NCI-H146 (cell line): ENCODE results near the gene ZFR2.
A peak's percentile ranks its signal among the peaks of the same experiment; 100 is the strongest.

Source experiments
- DNase-seq: peaks from one replicate; lab custom pipeline; 2025; lab: John Stamatoyannopoulos, UW

The ZFR2 gene

DNA sequence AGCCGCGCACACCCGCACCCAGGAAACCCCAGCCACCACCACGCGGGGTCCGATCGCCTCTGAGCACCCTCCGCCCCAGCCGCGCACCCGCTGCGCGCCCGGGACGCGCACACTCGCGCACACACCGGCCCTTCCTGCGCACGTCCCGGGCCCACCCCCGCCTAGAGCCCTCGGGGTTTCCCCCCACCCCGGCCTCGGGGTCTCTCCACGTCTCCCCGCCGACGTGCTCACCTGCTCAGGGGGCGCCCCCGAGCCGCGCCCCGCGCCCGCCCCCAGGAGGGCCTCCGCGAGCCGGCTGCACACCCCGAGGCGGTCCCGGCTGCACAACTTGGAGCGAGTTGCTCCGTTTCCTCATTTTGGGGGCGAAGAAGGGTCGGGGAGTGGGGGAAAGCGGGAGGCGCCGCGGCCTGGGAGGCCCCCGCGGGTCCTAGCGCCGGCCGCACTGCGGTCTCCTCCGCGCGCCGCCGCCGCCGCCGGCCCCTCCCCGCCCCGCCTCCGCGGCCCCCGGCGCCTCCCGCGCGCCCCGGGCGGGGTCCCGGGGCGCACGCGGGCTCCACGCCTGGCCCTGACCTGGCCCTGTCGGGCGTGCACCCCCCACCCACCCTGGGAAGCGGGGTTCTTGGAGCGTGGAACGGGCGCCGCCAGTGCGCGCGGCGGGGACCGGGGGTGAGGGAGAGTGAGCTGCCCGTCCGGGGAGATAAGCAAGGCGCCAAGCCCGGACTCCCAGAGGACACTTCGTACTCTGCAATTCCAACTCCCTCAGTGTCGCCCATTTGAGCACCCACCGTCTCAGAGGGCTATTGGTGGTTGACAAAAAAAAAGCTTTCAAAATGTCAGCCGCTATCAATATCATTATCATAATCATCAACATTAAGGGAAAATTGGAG, 82.7 kb downstream of the ZFR2 start, which contains the start of gene MATK:
MATK (minus strand) TSS at position 444 of the 887 bp plus-strand sequence. CDS start 1,246 bp downstream, outside the sequence.
- DNase-seq = no peak

- peak; percentile 45 for DNase-seq
These were observed 83.3 kb downstream of the ZFR2 start for GRCh38 chr19:3785451-3785937.

GRCh38 chr19:3784607-3785450, 84.0 kb downstream of the ZFR2 start:
- no peak for DNase-seq

DNA sequence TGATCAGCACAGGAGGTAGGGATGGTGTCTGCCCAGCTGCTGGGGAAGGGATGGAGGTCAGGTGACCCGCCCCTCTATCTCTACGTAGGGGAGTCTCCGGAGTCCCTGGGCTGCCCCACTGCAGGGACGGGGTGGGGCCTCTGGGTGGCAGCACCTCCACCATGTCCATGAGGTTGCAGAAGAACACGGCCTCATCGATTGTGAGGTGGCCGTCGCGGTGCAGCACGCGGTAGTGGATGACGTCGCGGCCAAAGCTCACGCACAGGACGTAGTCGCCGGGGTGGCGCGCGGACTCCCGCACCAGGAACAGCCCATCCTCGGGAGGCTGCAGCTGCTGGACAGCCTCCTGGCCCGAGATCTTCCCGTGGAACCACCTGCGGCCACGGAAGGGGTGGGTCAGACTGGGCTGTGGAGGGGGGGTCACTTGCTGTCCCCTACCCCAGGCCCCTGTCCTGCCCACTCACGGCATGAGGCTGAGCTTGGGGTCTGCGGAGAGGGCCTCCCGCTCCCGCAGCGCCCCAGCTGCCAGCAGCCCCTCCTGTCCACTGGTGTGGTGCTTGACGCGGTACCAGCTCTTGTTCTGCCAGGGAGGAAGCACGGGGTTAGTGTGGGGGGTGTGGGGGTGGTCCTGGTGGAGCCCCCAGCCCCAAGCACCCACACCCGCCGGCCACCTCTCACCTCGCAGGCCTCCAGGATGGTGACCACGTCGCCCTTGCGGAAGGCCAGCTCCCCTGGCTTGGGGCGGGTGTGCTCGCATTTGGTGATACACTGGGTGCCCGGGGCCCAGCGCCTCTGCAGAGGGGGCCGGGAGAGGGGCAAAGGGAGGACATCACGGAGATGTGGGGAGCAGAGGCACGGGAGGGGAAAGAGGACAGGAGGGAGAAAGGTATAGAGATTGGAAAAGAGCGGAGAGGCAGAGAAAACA, 84.9 kb downstream of the ZFR2 start:
- no peak for DNase-seq

- no peak for DNase-seq
These were observed 85.9 kb downstream of the ZFR2 start for GRCh38 chr19:3782903-3783302.

- DNase-seq = no peak
These were observed 86.5 kb downstream of the ZFR2 start for GRCh38 chr19:3782330-3782729.

GRCh38 chr19:3781603-3782002, 87.2 kb downstream of the ZFR2 start:
- DNase-seq = no peak

DNA sequence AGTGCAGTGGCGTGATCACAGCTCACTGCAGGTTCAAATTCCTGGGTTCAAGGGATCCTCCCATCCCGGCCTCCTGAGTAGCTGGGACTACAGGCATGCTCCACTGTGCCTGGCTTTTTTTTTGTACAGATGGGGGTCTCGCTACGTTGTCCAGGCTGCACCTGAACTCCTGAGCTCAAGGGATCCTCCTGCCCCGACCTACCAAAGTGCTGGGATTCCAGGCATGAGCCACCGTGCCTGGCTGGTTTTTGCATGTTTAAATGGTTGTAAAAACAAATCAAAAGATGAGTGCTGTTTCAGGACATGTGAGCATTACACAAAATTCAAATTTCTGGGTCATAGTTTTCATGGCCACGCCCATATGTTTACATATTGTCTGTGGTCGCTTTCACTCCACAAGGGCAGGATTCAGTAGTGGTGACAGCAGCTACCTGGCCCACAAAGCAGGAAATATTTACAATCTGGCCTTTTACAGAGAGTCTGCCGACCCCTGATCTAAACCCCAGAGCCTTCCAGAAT, 88.0 kb downstream of the ZFR2 start:
- no peak for DNase-seq

DNA sequence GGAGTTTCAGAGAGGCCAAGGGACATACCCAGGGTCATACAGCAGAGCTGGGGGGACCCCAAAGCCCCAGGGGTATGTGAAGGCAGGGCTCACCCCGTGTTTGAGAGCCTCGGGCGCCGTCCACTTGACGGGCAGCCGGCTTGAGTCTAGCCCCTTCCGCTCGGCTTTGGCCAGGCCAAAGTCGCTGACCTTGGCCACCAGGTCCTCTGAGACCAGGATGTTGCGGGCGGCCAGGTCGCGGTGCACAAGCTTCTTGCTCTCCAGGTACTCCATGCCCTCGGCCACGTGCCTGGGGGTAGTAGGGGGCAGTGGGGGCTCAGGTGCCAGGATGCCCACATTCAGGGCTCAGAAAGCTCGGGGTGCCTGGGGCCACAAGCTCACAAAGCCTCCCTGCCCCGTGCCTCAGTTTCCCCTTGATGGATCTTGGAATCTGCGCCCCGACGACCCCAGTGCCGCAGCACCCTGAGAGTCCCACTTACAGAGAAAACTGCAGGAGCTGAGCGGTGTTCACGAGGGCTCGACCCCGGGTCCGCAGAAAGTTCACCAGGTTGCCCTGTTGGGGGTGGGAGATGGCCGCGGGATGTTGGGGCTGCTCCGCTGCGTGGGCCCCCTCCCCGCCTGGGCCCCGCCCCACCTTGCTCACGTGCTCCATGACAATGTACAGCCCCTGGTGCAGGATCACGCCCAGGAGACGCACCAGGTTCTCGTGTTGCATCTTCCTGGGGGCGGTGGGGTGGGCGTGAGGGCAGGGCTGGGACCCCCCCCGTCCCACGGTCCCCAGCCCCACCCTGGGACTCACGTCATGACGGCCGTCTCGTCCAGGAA, 89.7 kb downstream of the ZFR2 start:
- DNase-seq = peak; percentile 18

DNA sequence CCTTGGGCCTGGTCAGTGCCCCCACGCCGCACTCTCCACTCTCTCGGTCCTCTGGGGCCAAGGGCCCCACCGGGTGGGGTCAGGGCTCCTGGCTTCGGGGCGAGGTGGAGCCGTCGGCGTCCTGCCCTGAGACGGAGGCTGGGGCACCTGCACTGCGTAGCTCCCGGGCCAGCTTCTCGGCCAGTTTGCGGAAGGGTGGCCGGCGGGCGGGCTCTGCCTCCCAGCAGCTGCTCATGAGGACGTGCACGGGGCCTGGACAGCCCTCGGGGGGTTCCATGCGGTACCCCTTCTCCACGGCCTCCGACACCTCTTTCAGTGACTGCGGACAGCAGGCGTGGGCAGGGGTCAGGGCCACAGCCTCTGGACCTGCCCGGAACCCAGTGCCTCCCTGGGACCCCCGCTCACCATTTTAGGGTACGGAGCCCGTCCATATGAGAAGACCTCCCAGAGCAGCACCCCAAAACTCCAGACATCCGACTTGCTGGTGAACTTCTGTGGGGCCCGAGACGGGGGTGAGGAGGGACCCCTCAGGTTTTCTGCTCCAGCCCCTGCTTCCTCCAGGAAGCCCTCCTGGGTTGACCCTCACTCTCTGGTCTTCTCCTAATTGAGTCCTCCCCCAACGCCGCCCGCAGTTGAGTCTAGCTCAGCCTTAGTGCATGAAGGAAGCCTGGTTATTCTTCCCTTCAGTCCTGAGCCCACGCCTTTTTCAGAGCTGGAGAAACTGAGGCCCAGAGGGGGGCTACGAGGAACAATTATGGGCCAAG, 90.6 kb downstream of the ZFR2 start:
- no peak for DNase-seq

DNA sequence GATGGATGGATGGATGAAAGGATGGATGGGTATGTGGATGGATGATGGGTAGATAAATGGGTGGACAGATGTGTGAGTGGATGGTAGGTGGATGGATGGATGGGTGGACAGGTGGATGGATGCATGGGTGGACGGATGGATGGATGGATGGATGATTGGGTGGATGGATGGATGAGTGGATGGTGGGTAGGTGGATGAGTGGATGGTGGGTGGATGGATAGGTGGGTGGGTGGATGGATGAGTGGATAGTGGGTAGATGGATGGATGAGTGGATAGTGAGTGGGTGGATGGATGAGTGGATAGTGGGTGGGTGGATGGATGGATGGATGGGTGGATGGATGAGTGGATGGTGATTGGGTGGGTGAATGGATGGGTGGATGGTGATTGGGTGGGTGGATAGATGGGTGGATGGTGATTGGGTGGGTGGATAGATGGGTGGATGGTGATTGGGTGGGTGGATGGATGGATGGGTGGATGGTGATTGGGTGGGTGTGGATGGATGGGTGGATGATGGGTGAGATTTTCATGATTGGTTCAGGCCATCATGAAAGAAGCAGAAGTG, 92.3 kb downstream of the ZFR2 start:
- DNase-seq = no peak

- no peak for DNase-seq
These were observed 93.0 kb downstream of the ZFR2 start for GRCh38 chr19:3775831-3776230.

DNA sequence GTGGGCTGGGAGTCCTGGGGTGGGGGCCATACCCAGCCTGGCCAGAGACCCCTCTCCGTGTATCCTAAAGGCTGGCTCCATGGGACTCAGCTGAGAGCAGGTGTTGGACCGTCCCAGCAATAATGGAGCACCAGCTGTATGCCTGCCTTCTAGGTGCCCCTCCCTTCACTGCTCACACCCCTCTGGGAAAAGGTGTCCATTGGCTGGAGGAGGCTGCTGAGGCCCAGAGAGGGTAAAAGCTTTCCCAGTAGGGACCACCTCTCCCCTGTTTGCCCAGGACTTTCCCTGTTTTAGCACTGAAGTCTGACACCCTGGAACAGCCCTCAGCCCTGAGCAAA, 93.5 kb downstream of the ZFR2 start:
- no peak for DNase-seq

DNA sequence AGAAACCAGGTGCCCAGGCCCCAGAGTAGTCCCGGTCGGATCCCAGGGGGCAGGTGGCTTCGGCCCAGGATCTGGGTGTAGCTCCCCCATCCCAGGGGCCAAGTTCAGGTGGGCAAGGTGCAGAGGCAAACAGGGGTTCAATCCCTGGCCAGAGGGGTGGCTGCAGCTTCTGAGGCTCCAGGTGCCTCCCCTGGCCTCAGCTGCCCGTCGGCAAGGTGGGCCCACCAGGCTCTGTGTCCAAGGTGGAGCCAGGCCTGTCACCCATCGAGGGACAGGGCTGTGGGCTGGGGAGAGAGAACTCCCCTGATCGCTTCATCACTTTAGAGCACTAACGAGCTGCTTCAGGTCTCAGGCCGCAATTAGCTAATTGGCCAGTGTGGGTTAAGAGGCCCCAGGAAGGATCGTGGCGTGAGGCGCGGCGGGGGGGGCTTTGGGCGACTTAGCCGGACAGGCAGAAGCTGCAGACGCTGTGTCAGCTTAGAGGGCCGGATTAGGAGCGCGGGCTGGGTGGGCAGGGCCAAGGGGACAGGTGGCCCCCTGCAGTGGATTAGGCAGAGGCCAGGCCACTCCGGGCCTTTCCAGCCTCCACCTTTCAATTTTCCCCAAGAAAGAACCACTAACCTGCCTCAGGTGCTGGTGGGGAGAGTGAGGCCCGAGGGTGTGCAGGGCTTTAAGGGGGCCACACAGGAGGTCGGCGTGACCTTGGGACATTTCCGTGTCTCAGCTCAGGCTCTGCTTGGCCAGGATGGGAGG, 94.0 kb downstream of the ZFR2 start:
- peak; percentile 34 for DNase-seq

DNA sequence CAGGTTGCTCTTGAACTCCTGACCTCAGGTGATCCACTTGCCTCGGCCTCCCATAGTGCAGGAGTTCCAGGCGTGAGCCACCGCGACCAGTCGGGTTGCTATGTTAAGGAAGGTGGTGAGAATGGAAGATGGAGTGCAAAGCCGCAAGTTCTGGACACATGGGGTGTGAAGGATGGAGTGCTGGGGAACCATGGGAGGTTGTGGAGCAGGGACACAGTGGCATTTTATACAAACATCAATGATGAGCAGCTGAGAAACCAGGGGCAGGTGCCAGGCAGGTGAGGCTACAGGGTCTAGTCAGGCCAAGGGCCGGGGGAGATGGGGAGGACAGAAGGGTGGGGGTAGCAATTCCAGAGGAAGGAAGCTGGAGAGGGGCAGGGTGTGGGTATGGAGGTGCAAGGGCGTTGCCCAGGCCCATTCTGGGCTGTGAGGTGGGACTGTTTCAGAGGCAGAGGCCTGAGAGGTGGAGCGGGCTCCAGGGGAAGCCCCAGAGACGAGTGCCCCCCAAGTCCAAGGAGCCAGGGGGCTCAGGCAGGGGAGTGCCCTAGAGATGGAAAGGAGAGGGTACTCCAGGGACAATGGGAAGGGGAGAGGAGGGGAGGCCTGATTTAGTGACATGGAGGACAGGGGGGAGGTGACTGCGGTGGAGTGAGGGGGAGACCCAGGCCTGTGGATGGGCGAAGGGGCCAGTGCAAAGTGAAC, 94.9 kb downstream of the ZFR2 start:
- no peak for DNase-seq

GRCh38 chr19:3771906-3772455, 96.9 kb downstream of the ZFR2 start, which contains the start of gene RAX2:
TSS of gene RAX2 (minus strand) at chr19:3772228. CDS start at chr19:3771742, 486 bp downstream.
- DNase-seq = no peak

- no peak for DNase-seq
These were observed 97.6 kb downstream of the ZFR2 start for GRCh38 chr19:3771000-3771905.
